CD14-positive monocyte (primary cell): ENCODE measurements around the gene SPECC1L. TPM values are rescaled to one million over a fixed set of nuclear protein-coding genes. Genes with fewer than 3 reads are reported as not detected.

ENCODE experiments used
- DNase-seq, 3 donors: peaks; one replicate each; pipeline ENCODE4 v3.0.0-alpha.2; 2011 to 2022
- H2AFZ ChIP-seq: 2 replicates; pipeline ENCODE4 v1.6.0; 2012; ENCODE audit warnings: mild to moderate bottlenecking, low read depth, low read length, inconsistent platforms; ENCODE audit not compliant: insufficient read depth, poor library complexity, severe bottlenecking
- H3K27ac ChIP-seq, 2 donors: 1 replicate in 1 of 2; 2 replicates in 1 of 2; pipeline ENCODE4 v1.5.1; 2012 to 2013; ENCODE audit warnings: low read length in 2 of 2, control low read depth in 1 of 2, inconsistent platforms in 1 of 2, low read depth in 1 of 2, mild to moderate bottlenecking in 1 of 2
- H3K27me3 ChIP-seq, 2 donors: one replicate each; pipeline versions ENCODE4 v1.6.0 to v1.6.1; 2011 to 2013; ENCODE audit warnings: low read length in 2 of 2; ENCODE audit not compliant: control insufficient read depth in 2 of 2, insufficient read depth in 2 of 2
- H3K36me3 ChIP-seq, 2 donors: replicated peaks in 1 of 2; 1 replicate in 1 of 2; 2 replicates in 1 of 2; pipeline versions ENCODE4 v1.5.1 to v1.6.1; 2012 to 2013; ENCODE audit warnings: low read length in 2 of 2, control low read depth in 1 of 2, inconsistent platforms in 1 of 2, mild to moderate bottlenecking in 1 of 2; ENCODE audit not compliant: insufficient read depth in 2 of 2, control insufficient read depth in 1 of 2
- H3K4me1 ChIP-seq, 2 donors: 1 replicate in 1 of 2; 2 replicates in 1 of 2; pipeline versions ENCODE4 v1.5.1 to v1.6.1; 2012 to 2013; ENCODE audit warnings: low read length in 2 of 2, control low read depth in 1 of 2, inconsistent platforms in 1 of 2, mild to moderate bottlenecking in 1 of 2, moderate library complexity in 1 of 2; ENCODE audit not compliant: insufficient read depth in 2 of 2, control insufficient read depth in 1 of 2
- H3K4me2 ChIP-seq: replicated peaks from 2 replicates; pipeline ENCODE3; 2012; ENCODE audit warnings: low read length, moderate library complexity, mild to moderate bottlenecking; ENCODE audit not compliant: poor library complexity, severe bottlenecking; ENCODE audit errors: extremely low read depth
- H3K4me3 ChIP-seq, 3 experiments: fragments of 200-600 bp in 1 of 3; sonication (generic) in 1 of 3; replicated peaks in 1 of 3; 1 replicate in 2 of 3; 2 replicates in 1 of 3; pipeline ENCODE4 v1.5.1; 2011 to 2013; ENCODE audit warnings: low read length in 3 of 3, mild to moderate bottlenecking in 3 of 3, control low read depth in 2 of 3, low read depth in 2 of 3, inconsistent platforms in 1 of 3, moderate library complexity in 1 of 3
- H3K79me2 ChIP-seq: 2 replicates; pipeline ENCODE4 v1.6.0; 2012; ENCODE audit warnings: mild to moderate bottlenecking, control low read depth, inconsistent platforms, low read length, moderate library complexity; ENCODE audit not compliant: insufficient read depth
- H3K9ac ChIP-seq: 2 replicates; pipeline ENCODE4 v1.6.0; 2017; ENCODE audit warnings: low read length, mild to moderate bottlenecking; ENCODE audit not compliant: insufficient read depth, poor library complexity, severe bottlenecking
- H3K9me3 ChIP-seq, 2 donors: replicated peaks in 1 of 2; 1 replicate in 1 of 2; 2 replicates in 1 of 2; pipeline versions ENCODE4 v1.5.1 to v1.6.1; 2012 to 2013; ENCODE audit warnings: low read length in 2 of 2, control low read depth in 1 of 2; ENCODE audit not compliant: control insufficient read depth in 1 of 2, insufficient read depth in 1 of 2
- H4K20me1 ChIP-seq: 2 replicates; pipeline ENCODE4 v1.6.0; 2012; ENCODE audit warnings: mild to moderate bottlenecking, low read length, control low read depth, moderate library complexity; ENCODE audit not compliant: insufficient read depth
- H3K27ac Mint-ChIP-seq, 7 donors: one replicate each; pipeline ENCODE4 v1.8.0; 2020; ENCODE audit warnings: mild to moderate bottlenecking in 7 of 7, mixed read lengths in 7 of 7, moderate library complexity in 6 of 7, inconsistent platforms in 2 of 7
- H3K27me3 Mint-ChIP-seq, 3 donors: one replicate each; pipeline ENCODE4 v1.8.0; 2021 to 2022; ENCODE audit warnings: low read depth in 3 of 3, mild to moderate bottlenecking in 3 of 3, mixed read lengths in 3 of 3, moderate library complexity in 3 of 3, inconsistent platforms in 1 of 3
- H3K36me3 Mint-ChIP-seq, 2 donors: one replicate each; pipeline ENCODE4 v1.8.0; 2020; ENCODE audit warnings: mixed read lengths in 2 of 2, inconsistent platforms in 1 of 2, mild to moderate bottlenecking in 1 of 2
- H3K4me1 Mint-ChIP-seq: one replicate; pipeline ENCODE4 v1.8.0; 2020; ENCODE audit warnings: mild to moderate bottlenecking, mixed read lengths
- H3K4me3 Mint-ChIP-seq, 2 donors: one replicate each; pipeline ENCODE4 v1.8.0; 2020; ENCODE audit warnings: mild to moderate bottlenecking in 2 of 2, mixed read lengths in 2 of 2, moderate library complexity in 1 of 2
- H3K9me3 Mint-ChIP-seq, 7 donors: one replicate each; pipeline ENCODE4 v1.8.0; 2020 to 2022; ENCODE audit warnings: mixed read lengths in 7 of 7, mild to moderate bottlenecking in 6 of 7, moderate library complexity in 6 of 7, inconsistent platforms in 2 of 7
- WGBS: methylation state at CpG from one replicate; pipeline ENCODE4 v1.1.5; 2013; ENCODE audit warnings: missing lambda C conversion rate; ENCODE audit not compliant: insufficient coverage; 5-methylcytosine and 5-hydroxymethylcytosine counted together
- intact Hi-C, 2 donors: fragments of 100-400 bp; cut with micrococcal nuclease; formaldehyde crosslinking; loops; one replicate each; pipeline versions ENCODE4 v1.15.0 to v1.15.1; 2023
- polyA plus RNA-seq, 3 donors: library from polyadenylated mRNA; depleted of rRNA in 1 of 3; unstranded in 2 of 3; stranded (reverse) in 1 of 3; fragments of 300-500 nt in 2 of 3; fragments of >200 nt in 1 of 3; fragmentation: Illumina TruSeq in 2 of 3; gene quantifications; 1 replicate in 2 of 3; 2 replicates in 1 of 3; pipeline ENCODE4 v1.2.3, GENCODE V29; 2012 to 2021
- TF ChIP-seq, protein P1 (sequence below): fragments of 200-600 bp; IDR thresholded peaks from one replicate; pipeline ENCODE4 v1.8.0; 2022; ENCODE audit warnings: antibody characterized with exemption, mild to moderate bottlenecking

The SPECC1L gene
- polyA plus RNA-seq, 3 donors = 2.5 to 7.2 (median 4.9) TPM

DNA sequence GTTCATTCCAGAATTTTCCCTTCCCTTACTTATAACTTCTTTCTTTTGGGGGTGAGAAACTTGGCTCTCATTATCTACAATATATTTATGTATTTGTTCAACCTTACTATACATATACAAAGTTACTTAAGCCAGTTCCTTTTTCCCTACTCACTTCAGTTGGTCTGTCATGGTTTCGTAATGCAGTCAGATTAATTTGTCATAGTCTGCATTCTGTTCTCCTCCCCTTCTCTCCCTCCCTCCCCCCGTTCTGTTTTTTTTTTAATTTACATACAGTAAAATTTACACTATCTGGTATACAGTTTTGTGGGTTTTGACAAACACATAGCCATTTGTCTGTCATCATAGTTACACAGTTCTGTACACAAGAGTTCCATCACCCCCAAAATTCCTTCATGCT is 84.9 kb downstream of the SPECC1L start:
- Histone ChIP-seq H4K20me1 (no peaks in the 10 kb centered on the region), H2AFZ (no peak overlapping the region), H3K4me3 (no peak overlapping the region), H3K79me2 (peaks cover 5% of the 10 kb centered on the region), H3K9me3 (no peaks in the 10 kb centered on the region), H3K36me3 (peaks cover 33 to 77% of the 10 kb centered on the region in 2 donors), H3K4me2 (no peak overlapping the region), H3K27ac (peak overlapping the region in 1 of 2 donors; percentile 78), H3K27me3 (no peaks in the 10 kb centered on the region), H3K4me1 (peaks cover 10 to 11% of the 10 kb centered on the region in 2 donors), H3K9ac (no peak overlapping the region)
- WGBS = no CpG with 5 or more reads among the region's 2 CpGs
- peaks cover 51 to 63% of the 10 kb centered on the region in 2 donors for H3K36me3 Mint-ChIP-seq
- H3K4me1 Mint-ChIP-seq = peaks cover 10% of the 10 kb centered on the region
- TF ChIP-seq, protein P1, sequence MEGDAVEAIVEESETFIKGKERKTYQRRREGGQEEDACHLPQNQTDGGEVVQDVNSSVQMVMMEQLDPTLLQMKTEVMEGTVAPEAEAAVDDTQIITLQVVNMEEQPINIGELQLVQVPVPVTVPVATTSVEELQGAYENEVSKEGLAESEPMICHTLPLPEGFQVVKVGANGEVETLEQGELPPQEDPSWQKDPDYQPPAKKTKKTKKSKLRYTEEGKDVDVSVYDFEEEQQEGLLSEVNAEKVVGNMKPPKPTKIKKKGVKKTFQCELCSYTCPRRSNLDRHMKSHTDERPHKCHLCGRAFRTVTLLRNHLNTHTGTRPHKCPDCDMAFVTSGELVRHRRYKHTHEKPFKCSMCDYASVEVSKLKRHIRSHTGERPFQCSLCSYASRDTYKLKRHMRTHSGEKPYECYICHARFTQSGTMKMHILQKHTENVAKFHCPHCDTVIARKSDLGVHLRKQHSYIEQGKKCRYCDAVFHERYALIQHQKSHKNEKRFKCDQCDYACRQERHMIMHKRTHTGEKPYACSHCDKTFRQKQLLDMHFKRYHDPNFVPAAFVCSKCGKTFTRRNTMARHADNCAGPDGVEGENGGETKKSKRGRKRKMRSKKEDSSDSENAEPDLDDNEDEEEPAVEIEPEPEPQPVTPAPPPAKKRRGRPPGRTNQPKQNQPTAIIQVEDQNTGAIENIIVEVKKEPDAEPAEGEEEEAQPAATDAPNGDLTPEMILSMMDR = no peak
- H3K27ac Mint-ChIP-seq = peak overlapping the region; percentile 76 to 92 (median 85)
- intact Hi-C loops = no loop called here
- DNase-seq = peak; percentile 67 to 75 (median 72)
- H3K9me3 Mint-ChIP-seq = peaks cover 0 to 9% (median 6%) of the 10 kb centered on the region in 7 donors
- H3K27me3 Mint-ChIP-seq = peaks cover 0 to 4% (median 0%) of the 10 kb centered on the region in 3 donors
- H3K4me3 Mint-ChIP-seq = no peak overlapping the region

DNA sequence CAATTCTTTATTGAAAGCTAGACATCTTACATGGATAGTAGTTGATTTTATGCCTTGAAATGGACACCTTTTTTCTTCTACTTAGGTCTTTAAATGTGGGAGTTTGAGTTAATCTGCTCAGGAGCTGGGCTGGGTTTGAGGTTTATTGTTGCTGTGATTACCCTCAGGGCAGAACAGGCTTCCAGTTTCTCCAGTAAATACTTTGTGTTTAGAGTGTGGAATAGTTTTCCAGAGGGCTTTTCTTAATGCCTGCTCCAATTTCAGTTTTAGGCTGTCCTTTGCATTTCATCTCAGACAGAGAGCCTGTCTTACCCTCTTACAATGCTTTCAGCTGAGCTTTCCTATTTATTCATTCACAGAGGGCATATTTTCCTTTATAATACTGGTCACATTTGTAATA is 86.9 kb downstream of the SPECC1L start:
- Mint-ChIP-seq H3K27ac (peak overlapping the region in 1 of 7 donors; percentile 39), H3K4me3 (no peak overlapping the region), H3K9me3 (peaks cover 0 to 10% (median 6%) of the 10 kb centered on the region in 7 donors), H3K27me3 (peaks cover 0 to 7% (median 0%) of the 10 kb centered on the region in 3 donors), H3K4me1 (peaks cover 10% of the 10 kb centered on the region), H3K36me3 (peaks cover 58 to 65% of the 10 kb centered on the region in 2 donors)
- H3K9ac ChIP-seq = no peak overlapping the region
- peak overlapping the region in 1 of 2 donors; percentile 34 for H3K27ac ChIP-seq
- intact Hi-C loops = no loop called here
- H3K79me2 ChIP-seq = peaks cover 5% of the 10 kb centered on the region
- peaks cover 30 to 78% of the 10 kb centered on the region in 2 donors for H3K36me3 ChIP-seq
- no peak overlapping the region for H2AFZ ChIP-seq
- H3K27me3 ChIP-seq = no peaks in the 10 kb centered on the region
- H3K9me3 ChIP-seq = no peaks in the 10 kb centered on the region
- DNase-seq = no peak
- peaks cover 10 to 11% of the 10 kb centered on the region in 2 donors for H3K4me1 ChIP-seq
- TF ChIP-seq, protein P1 = no peak
- no peak overlapping the region for H3K4me2 ChIP-seq
- H4K20me1 ChIP-seq = no peaks in the 10 kb centered on the region
- H3K4me3 ChIP-seq = no peak overlapping the region
